Activated CD4-positive, alpha-beta T cell treated with anti-CD3 and anti-CD28 coated beads for 36 hours (primary cell): ENCODE data around the gene COL4A1. TPM values are rescaled to one million over a fixed set of nuclear protein-coding genes. Genes with fewer than 3 reads are reported as not detected.

Experiments
- ATAC-seq: fragments of 200-7000 bp; cut with Tn5 transposase; one replicate; pipeline ENCODE4 v1.10.0; 2021; ENCODE audit warnings: mild to moderate bottlenecking, moderate library complexity
- CTCF ChIA-PET: fragments of 350-600 bp; sonication (Branson Sonifier 250); formaldehyde crosslinking; loops from one replicate; lab custom pipeline; 2021; ENCODE audit warnings: antibody characterized with exemption; lab: Charles Lee
- POLR2A ChIA-PET: fragments of 350-600 bp; sonication (Branson Sonifier 250); formaldehyde crosslinking; loops from one replicate; lab custom pipeline; 2021; ENCODE audit warnings: antibody characterized with exemption, inconsistent platforms; lab: Charles Lee
- DNase-seq: peaks from one replicate; pipeline ENCODE4 v3.0.0-alpha.2; 2020
- H3K27ac Mint-ChIP-seq: one replicate; pipeline ENCODE4 v1.8.0; 2021; ENCODE audit warnings: mixed read lengths
- H3K27me3 Mint-ChIP-seq: one replicate; pipeline ENCODE4 v1.8.0; 2021; ENCODE audit warnings: mixed read lengths
- H3K36me3 Mint-ChIP-seq: one replicate; pipeline ENCODE4 v1.8.0; 2021; ENCODE audit warnings: low read depth, mixed read lengths
- H3K4me1 Mint-ChIP-seq: one replicate; pipeline ENCODE4 v1.8.0; 2021; ENCODE audit warnings: mixed read lengths
- H3K4me3 Mint-ChIP-seq: one replicate; pipeline ENCODE4 v1.8.0; 2021; ENCODE audit warnings: mild to moderate bottlenecking, moderate library complexity, mixed read lengths
- H3K9me3 Mint-ChIP-seq: one replicate; pipeline ENCODE4 v1.8.0; 2021; ENCODE audit warnings: low read depth, mixed read lengths
- intact Hi-C, 2 experiments: fragments of 100-400 bp; cut with DNase I in 1 of 2; cut with micrococcal nuclease in 1 of 2; formaldehyde crosslinking; loops; one replicate each; pipeline versions ENCODE4 v1.14.2 to v1.15.1; 2022 to 2024; cut with DNase I, micrococcal nuclease
- total RNA-seq, 2 experiments: library from RNA; stranded (reverse); gene quantifications; one replicate each; pipeline ENCODE4 v1.2.3, GENCODE V29; 2021

The COL4A1 gene
- total RNA-seq, 2 experiments from 2014 or later = 0.14 TPM; not detected in 1

DNA sequence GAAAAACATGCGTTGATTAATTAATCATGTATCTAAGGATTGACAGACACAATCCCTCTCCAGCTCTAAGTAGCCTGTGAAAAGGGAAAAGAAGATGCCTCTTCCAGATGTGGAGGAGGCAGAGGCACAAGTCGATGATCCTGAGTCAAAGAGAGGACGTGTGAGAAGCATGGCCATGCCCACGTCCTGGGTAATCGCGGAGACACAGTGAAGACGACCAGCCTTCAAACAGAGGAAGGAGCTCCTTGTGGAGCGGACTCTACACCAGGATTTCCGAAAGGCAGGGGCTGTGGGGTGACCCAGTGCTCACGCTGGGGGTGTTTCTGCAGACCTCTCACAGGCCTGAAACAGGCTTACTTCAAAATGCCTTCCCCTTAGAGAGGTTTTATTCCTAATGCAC is 70.5 kb downstream of the COL4A1 start:
- Mint-ChIP-seq H3K36me3 (no peaks in the 10 kb centered on the region), H3K9me3 (no peaks in the 10 kb centered on the region), H3K27ac (no peak overlapping the region), H3K27me3 (peaks cover 26% of the 10 kb centered on the region), H3K4me3 (no peak overlapping the region), H3K4me1 (no peaks in the 10 kb centered on the region)
- no peak for ATAC-seq
- ChIA-PET POLR2A (no interaction called here), CTCF (no interaction called here)
- intact Hi-C loops = no loop called here
- DNase-seq = no peak

DNA sequence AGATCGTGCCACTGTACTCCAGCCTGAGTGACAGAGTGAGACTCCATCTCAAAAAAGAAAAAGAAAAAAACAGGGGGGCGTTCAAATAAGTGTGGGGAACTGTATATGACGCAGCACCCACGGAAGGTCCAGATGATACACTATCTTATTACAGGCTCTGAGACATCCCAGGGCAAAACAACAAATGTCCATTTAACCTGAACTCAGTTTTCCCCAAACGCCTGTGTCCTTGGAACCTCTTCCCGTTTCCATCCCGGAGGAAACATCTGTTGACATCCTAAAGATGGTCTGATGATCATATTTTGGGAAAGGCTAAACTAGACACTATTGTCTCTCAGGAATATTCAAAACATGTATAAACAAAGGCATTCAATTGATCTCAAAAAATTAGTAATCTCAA is 72.4 kb downstream of the COL4A1 start:
- Mint-ChIP-seq H3K36me3 (no peaks in the 10 kb centered on the region), H3K9me3 (no peaks in the 10 kb centered on the region), H3K4me3 (no peak overlapping the region), H3K27ac (no peak overlapping the region), H3K4me1 (no peaks in the 10 kb centered on the region), H3K27me3 (peaks cover 27% of the 10 kb centered on the region)
- POLR2A ChIA-PET = no interaction called here
- no peak for DNase-seq
- CTCF ChIA-PET = no interaction called here
- intact Hi-C loops = no loop called here
- ATAC-seq = no peak

- ChIA-PET CTCF (no interaction called here), POLR2A (no interaction called here)
- DNase-seq = no peak
- no peaks in the 10 kb centered on the region for H3K9me3 Mint-ChIP-seq
- no peaks in the 10 kb centered on the region for H3K36me3 Mint-ChIP-seq
- no peak overlapping the region for H3K27ac Mint-ChIP-seq
- ATAC-seq = no peak
- no peaks in the 10 kb centered on the region for H3K4me1 Mint-ChIP-seq
- intact Hi-C loops = no loop called here
- no peak overlapping the region for H3K4me3 Mint-ChIP-seq
- peaks cover 24% of the 10 kb centered on the region for H3K27me3 Mint-ChIP-seq
Observed at GRCh38 chr13:110233951-110234280, 73.0 kb downstream of the COL4A1 start.

GRCh38 chr13:110233181-110233950 is 73.6 kb downstream of the COL4A1 start:
- H3K4me1 Mint-ChIP-seq = no peaks in the 10 kb centered on the region
- intact Hi-C loops = no loop called here
- ChIA-PET CTCF (no interaction called here), POLR2A (no interaction called here)
- H3K36me3 Mint-ChIP-seq = no peaks in the 10 kb centered on the region
- peaks cover 22% of the 10 kb centered on the region for H3K27me3 Mint-ChIP-seq
- DNase-seq = no peak
- no peaks in the 10 kb centered on the region for H3K9me3 Mint-ChIP-seq
- no peak overlapping the region for H3K4me3 Mint-ChIP-seq
- no peak overlapping the region for H3K27ac Mint-ChIP-seq
- no peak for ATAC-seq

GRCh38 chr13:110232756-110233155 is 74.2 kb downstream of the COL4A1 start:
- ChIA-PET POLR2A (no interaction called here), CTCF (no interaction called here)
- H3K27ac Mint-ChIP-seq = no peak overlapping the region
- H3K4me1 Mint-ChIP-seq = no peaks in the 10 kb centered on the region
- ATAC-seq (no peak), DNase-seq (no peak)
- no peak overlapping the region for H3K4me3 Mint-ChIP-seq
- intact Hi-C loops = no loop called here
- H3K27me3 Mint-ChIP-seq = peaks cover 20% of the 10 kb centered on the region
- no peaks in the 10 kb centered on the region for H3K36me3 Mint-ChIP-seq
- H3K9me3 Mint-ChIP-seq = no peaks in the 10 kb centered on the region

GRCh38 chr13:110232142-110232541 is 74.8 kb downstream of the COL4A1 start:
- ChIA-PET CTCF (no interaction called here), POLR2A (no interaction called here)
- ATAC-seq (no peak), DNase-seq (no peak)
- H3K4me1 Mint-ChIP-seq = no peaks in the 10 kb centered on the region
- H3K27me3 Mint-ChIP-seq = peaks cover 23% of the 10 kb centered on the region
- H3K36me3 Mint-ChIP-seq = no peaks in the 10 kb centered on the region
- H3K9me3 Mint-ChIP-seq = no peaks in the 10 kb centered on the region
- intact Hi-C loops = no loop called here
- no peak overlapping the region for H3K27ac Mint-ChIP-seq
- H3K4me3 Mint-ChIP-seq = no peak overlapping the region

DNA sequence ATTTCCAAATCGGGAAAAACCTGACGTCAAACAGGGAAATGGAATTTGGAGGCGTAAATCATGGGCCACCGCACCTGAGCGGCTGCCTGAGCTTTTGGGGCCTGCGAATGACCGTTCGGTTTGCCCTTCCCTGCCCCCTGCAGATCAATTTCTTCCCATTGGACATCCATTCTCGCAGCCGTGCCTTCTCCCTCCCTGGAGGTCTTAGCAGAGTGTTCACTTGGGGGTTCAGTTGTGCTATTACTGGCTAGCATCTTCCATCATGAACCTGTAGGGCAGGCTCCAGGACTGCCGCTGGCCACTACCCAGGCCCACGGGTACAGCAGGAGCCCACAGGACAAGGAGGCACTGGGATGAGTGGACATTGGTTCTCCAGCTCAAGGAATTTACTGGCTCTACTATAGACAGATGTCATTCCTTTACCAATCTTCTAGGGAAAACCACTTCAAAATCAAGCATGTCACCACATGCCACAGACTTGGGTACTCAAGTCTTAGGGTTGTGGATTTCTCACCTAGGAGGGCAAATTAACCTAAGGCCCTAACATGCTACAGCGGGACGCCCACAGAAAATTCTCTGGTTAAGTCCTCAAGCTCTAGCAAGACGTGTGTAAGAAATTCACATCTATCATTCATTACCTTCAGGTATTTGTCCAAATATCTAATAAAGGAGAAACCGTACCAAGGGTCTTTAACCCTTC is 75.5 kb downstream of the COL4A1 start:
- Mint-ChIP-seq H3K4me1 (no peaks in the 10 kb centered on the region), H3K27ac (no peak overlapping the region), H3K27me3 (peaks cover 23% of the 10 kb centered on the region), H3K36me3 (no peaks in the 10 kb centered on the region), H3K4me3 (no peak overlapping the region), H3K9me3 (no peaks in the 10 kb centered on the region)
- ChIA-PET POLR2A (no interaction called here), CTCF (no interaction called here)
- intact Hi-C loops = no loop called here
- DNase-seq = no peak
- ATAC-seq = no peak

DNA sequence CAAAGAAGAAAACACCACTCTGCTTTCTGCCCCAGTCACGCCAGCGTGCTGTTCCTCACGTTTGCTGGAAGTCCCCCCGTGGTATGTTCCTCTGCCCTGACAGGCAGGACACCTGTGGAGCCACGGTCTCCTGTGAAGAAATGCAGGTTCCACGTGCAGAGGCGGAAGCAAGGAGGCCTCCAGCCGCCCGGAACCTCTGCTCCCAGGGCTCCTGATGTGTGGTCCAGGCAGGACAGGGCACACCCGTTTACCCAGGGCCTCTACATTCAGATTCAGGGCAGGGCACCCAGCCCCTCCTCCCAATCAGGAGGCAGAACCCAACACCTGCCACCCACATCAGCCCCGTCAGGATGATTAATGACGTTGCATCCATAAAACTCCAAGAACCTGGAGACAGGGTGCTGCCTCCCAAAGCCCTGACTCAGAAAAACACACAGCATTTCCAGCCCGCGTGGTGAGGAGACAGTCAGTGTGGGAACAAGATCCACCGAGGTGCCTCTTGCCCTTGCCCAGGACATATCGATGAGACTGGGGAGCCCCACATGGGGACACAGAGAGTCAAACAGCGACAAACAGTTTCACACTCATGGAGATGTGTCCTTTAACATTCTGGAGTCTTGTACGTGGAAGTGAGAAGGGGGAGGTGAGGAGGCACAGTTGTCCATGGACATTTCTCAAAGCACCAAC is 76.2 kb downstream of the COL4A1 start:
- no peak for ATAC-seq
- no peaks in the 10 kb centered on the region for H3K36me3 Mint-ChIP-seq
- ChIA-PET CTCF (no interaction called here), POLR2A (no interaction called here)
- H3K9me3 Mint-ChIP-seq = no peaks in the 10 kb centered on the region
- no peak for DNase-seq
- no peak overlapping the region for H3K4me3 Mint-ChIP-seq
- no peaks in the 10 kb centered on the region for H3K4me1 Mint-ChIP-seq
- H3K27ac Mint-ChIP-seq = no peak overlapping the region
- intact Hi-C loops = no loop called here
- H3K27me3 Mint-ChIP-seq = peaks cover 21% of the 10 kb centered on the region

GRCh38 chr13:110229905-110230563 is 76.9 kb downstream of the COL4A1 start:
- Mint-ChIP-seq H3K4me1 (no peaks in the 10 kb centered on the region), H3K9me3 (no peaks in the 10 kb centered on the region), H3K27me3 (peaks cover 23% of the 10 kb centered on the region), H3K4me3 (no peak overlapping the region), H3K27ac (no peak overlapping the region), H3K36me3 (no peaks in the 10 kb centered on the region)
- DNase-seq = no peak
- intact Hi-C loops = no loop called here
- ChIA-PET POLR2A (no interaction called here), CTCF (no interaction called here)
- ATAC-seq = no peak

DNA sequence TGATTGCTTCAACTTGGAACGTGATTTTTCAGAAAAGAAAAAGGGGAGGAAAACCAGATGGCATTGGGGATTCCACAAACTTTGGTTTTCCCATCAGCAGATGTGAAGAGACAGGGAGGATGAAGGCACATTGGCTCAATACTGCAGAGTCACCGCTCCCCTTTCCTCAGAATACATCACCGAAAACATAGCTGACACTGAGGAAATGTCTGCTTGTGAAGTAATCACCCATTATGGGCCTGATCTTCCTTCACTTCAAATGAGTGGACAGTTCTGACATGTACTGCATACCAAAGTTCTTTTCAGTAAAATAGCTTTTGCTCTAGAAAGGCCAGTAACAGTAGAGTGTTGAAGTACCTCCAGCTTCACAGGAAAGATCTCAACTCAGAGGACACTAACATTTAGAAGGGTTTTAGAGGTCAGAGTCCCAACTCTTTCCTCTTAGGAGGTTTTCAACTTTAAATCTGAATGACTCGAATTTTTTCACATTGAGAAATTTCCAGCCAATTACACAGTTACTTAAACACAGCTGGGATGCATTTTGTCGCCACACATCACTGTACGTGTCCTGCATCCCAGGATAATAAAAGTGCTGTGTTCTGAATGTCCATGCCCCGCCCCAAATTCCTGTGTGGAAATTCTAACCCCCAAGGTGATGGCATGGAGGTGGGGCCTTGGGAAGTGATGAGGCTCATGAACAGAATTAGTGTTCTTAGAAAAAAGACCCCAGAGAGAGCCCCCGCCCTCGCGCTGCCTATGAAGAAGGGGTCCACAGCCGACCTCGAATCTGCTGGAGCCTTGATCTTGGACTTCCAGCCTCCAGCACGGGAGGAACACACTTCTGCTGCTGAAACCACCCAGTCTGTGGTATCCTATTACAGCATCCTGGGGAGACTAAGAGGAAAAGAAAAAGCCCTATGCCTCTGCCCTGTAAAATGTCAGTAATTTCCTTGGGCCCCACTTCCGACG is 77.7 kb downstream of the COL4A1 start:
- intact Hi-C loops = no loop called here
- no peaks in the 10 kb centered on the region for H3K4me1 Mint-ChIP-seq

More for the DNA sequence above, 77.7 kb downstream of the COL4A1 start:
- Mint-ChIP-seq H3K4me3 (no peak overlapping the region), H3K27ac (no peak overlapping the region), H3K36me3 (no peaks in the 10 kb centered on the region), H3K9me3 (no peaks in the 10 kb centered on the region), H3K27me3 (peaks cover 27% of the 10 kb centered on the region)
- ChIA-PET CTCF (interaction anchor here (1.0 kb wide), 1 partner anchor 30 kb away, joined by 3 read pairs; no protein-coding TSS in a partner anchor), POLR2A (no interaction called here)
- ATAC-seq (no peak), DNase-seq (no peak)
